CD14-positive monocyte (primary cell): ENCODE data around the gene DNAH1. TPM values are rescaled to one million over a fixed set of nuclear protein-coding genes. Genes with fewer than 3 reads are reported as not detected.
A peak's percentile ranks its signal among the peaks of the same experiment; 100 is the strongest.

Source experiments
- DNase-seq, 3 donors: peaks; one replicate each; pipeline ENCODE4 v3.0.0-alpha.2; 2011 to 2022
- H2AFZ ChIP-seq: 2 replicates; pipeline ENCODE4 v1.6.0; 2012; ENCODE audit warnings: mild to moderate bottlenecking, low read depth, low read length, inconsistent platforms; ENCODE audit not compliant: insufficient read depth, poor library complexity, severe bottlenecking
- H3K27ac ChIP-seq, 2 donors: 1 replicate in 1 of 2; 2 replicates in 1 of 2; pipeline ENCODE4 v1.5.1; 2012 to 2013; ENCODE audit warnings: low read length in 2 of 2, control low read depth in 1 of 2, inconsistent platforms in 1 of 2, low read depth in 1 of 2, mild to moderate bottlenecking in 1 of 2
- H3K27me3 ChIP-seq, 2 donors: one replicate each; pipeline versions ENCODE4 v1.6.0 to v1.6.1; 2011 to 2013; ENCODE audit warnings: low read length in 2 of 2; ENCODE audit not compliant: control insufficient read depth in 2 of 2, insufficient read depth in 2 of 2
- H3K36me3 ChIP-seq, 2 donors: replicated peaks in 1 of 2; 1 replicate in 1 of 2; 2 replicates in 1 of 2; pipeline versions ENCODE4 v1.5.1 to v1.6.1; 2012 to 2013; ENCODE audit warnings: low read length in 2 of 2, control low read depth in 1 of 2, inconsistent platforms in 1 of 2, mild to moderate bottlenecking in 1 of 2; ENCODE audit not compliant: insufficient read depth in 2 of 2, control insufficient read depth in 1 of 2
- H3K4me1 ChIP-seq, 2 donors: 1 replicate in 1 of 2; 2 replicates in 1 of 2; pipeline versions ENCODE4 v1.5.1 to v1.6.1; 2012 to 2013; ENCODE audit warnings: low read length in 2 of 2, control low read depth in 1 of 2, inconsistent platforms in 1 of 2, mild to moderate bottlenecking in 1 of 2, moderate library complexity in 1 of 2; ENCODE audit not compliant: insufficient read depth in 2 of 2, control insufficient read depth in 1 of 2
- H3K4me2 ChIP-seq: replicated peaks from 2 replicates; pipeline ENCODE3; 2012; ENCODE audit warnings: low read length, moderate library complexity, mild to moderate bottlenecking; ENCODE audit not compliant: poor library complexity, severe bottlenecking; ENCODE audit errors: extremely low read depth
- H3K4me3 ChIP-seq, 3 experiments: fragments of 200-600 bp in 1 of 3; sonication (generic) in 1 of 3; replicated peaks in 1 of 3; 1 replicate in 2 of 3; 2 replicates in 1 of 3; pipeline ENCODE4 v1.5.1; 2011 to 2013; ENCODE audit warnings: low read length in 3 of 3, mild to moderate bottlenecking in 3 of 3, control low read depth in 2 of 3, low read depth in 2 of 3, inconsistent platforms in 1 of 3, moderate library complexity in 1 of 3
- H3K79me2 ChIP-seq: 2 replicates; pipeline ENCODE4 v1.6.0; 2012; ENCODE audit warnings: mild to moderate bottlenecking, control low read depth, inconsistent platforms, low read length, moderate library complexity; ENCODE audit not compliant: insufficient read depth
- H3K9ac ChIP-seq: 2 replicates; pipeline ENCODE4 v1.6.0; 2017; ENCODE audit warnings: low read length, mild to moderate bottlenecking; ENCODE audit not compliant: insufficient read depth, poor library complexity, severe bottlenecking
- H3K9me3 ChIP-seq, 2 donors: replicated peaks in 1 of 2; 1 replicate in 1 of 2; 2 replicates in 1 of 2; pipeline versions ENCODE4 v1.5.1 to v1.6.1; 2012 to 2013; ENCODE audit warnings: low read length in 2 of 2, control low read depth in 1 of 2; ENCODE audit not compliant: control insufficient read depth in 1 of 2, insufficient read depth in 1 of 2
- H4K20me1 ChIP-seq: 2 replicates; pipeline ENCODE4 v1.6.0; 2012; ENCODE audit warnings: mild to moderate bottlenecking, low read length, control low read depth, moderate library complexity; ENCODE audit not compliant: insufficient read depth
- H3K27ac Mint-ChIP-seq, 7 donors: one replicate each; pipeline ENCODE4 v1.8.0; 2020; ENCODE audit warnings: mild to moderate bottlenecking in 7 of 7, mixed read lengths in 7 of 7, moderate library complexity in 6 of 7, inconsistent platforms in 2 of 7
- H3K27me3 Mint-ChIP-seq, 3 donors: one replicate each; pipeline ENCODE4 v1.8.0; 2021 to 2022; ENCODE audit warnings: low read depth in 3 of 3, mild to moderate bottlenecking in 3 of 3, mixed read lengths in 3 of 3, moderate library complexity in 3 of 3, inconsistent platforms in 1 of 3
- H3K36me3 Mint-ChIP-seq, 2 donors: one replicate each; pipeline ENCODE4 v1.8.0; 2020; ENCODE audit warnings: mixed read lengths in 2 of 2, inconsistent platforms in 1 of 2, mild to moderate bottlenecking in 1 of 2
- H3K4me1 Mint-ChIP-seq: one replicate; pipeline ENCODE4 v1.8.0; 2020; ENCODE audit warnings: mild to moderate bottlenecking, mixed read lengths
- H3K4me3 Mint-ChIP-seq, 2 donors: one replicate each; pipeline ENCODE4 v1.8.0; 2020; ENCODE audit warnings: mild to moderate bottlenecking in 2 of 2, mixed read lengths in 2 of 2, moderate library complexity in 1 of 2
- H3K9me3 Mint-ChIP-seq, 7 donors: one replicate each; pipeline ENCODE4 v1.8.0; 2020 to 2022; ENCODE audit warnings: mixed read lengths in 7 of 7, mild to moderate bottlenecking in 6 of 7, moderate library complexity in 6 of 7, inconsistent platforms in 2 of 7
- WGBS: methylation state at CpG from one replicate; pipeline ENCODE4 v1.1.5; 2013; ENCODE audit warnings: missing lambda C conversion rate; ENCODE audit not compliant: insufficient coverage; 5-methylcytosine and 5-hydroxymethylcytosine counted together
- intact Hi-C, 2 donors: fragments of 100-400 bp; cut with micrococcal nuclease; formaldehyde crosslinking; loops; one replicate each; pipeline versions ENCODE4 v1.15.0 to v1.15.1; 2023
- polyA plus RNA-seq, 3 donors: library from polyadenylated mRNA; depleted of rRNA in 1 of 3; unstranded in 2 of 3; stranded (reverse) in 1 of 3; fragments of 300-500 nt in 2 of 3; fragments of >200 nt in 1 of 3; fragmentation: Illumina TruSeq in 2 of 3; gene quantifications; 1 replicate in 2 of 3; 2 replicates in 1 of 3; pipeline ENCODE4 v1.2.3, GENCODE V29; 2012 to 2021
- TF ChIP-seq, protein P1 (sequence below): fragments of 200-600 bp; IDR thresholded peaks from one replicate; pipeline ENCODE4 v1.8.0; 2022; ENCODE audit warnings: antibody characterized with exemption, mild to moderate bottlenecking

Gene DNAH1
- polyA plus RNA-seq, 3 donors = 0.15 to 47.0 (median 0.25) TPM

DNA sequence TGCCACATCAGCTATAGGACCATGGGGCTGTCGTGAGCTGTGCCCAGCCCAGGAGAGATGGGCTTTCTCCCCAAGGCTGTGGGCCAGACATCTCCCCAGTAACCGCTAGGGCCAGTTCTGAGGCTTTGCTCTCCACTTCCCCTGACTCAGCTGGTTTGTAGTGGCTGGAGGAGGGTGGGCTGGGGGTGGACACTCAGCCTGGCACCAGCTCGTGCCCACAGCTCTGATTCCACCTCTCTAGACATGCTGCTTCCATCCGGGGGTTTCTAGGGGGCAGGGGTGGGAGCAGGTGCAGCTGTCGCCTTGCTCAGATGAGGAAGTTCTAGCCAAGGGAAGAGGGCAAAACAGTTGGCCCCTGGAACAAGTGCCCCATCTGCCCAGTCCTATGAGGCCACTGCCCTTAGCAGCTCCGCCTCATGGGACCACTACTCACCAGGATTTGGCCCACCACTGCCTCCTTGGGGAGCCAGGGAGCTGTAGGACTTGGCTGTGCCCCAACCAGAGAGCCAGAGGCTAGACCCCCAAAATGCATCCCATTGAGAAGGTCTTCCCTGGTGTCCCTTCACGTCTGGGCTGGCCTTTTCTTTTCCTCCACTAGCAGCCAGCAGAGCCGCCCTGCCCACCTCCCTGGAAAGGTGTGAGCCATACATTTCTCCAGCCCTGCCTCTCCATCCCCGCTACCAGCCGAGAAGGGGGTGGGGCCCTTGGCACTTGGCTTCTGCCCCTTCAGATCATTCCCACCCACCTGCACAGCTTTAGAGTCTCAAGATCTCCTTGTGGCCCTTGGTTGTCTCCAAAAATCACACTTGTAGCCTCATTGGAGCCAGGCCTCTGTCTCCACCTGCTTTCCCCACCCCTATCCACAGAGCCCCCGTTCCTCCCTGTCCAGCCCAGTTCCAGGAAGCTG, 18.6 kb upstream of the DNAH1 start:
- H3K27me3 Mint-ChIP-seq = peaks cover 12 to 23% (median 14%) of the 10 kb centered on the region in 3 donors
- peaks cover 12 to 15% of the 10 kb centered on the region in 2 donors for H3K4me1 ChIP-seq
- peaks cover 16 to 49% of the 10 kb centered on the region in 2 donors for H3K36me3 ChIP-seq
- no peaks in the 10 kb centered on the region for H3K9me3 Mint-ChIP-seq
- no peaks in the 10 kb centered on the region for H3K9me3 ChIP-seq
- no peak overlapping the region for H3K9ac ChIP-seq
- H3K27ac ChIP-seq = no peak overlapping the region
- intact Hi-C loops = no loop called here
- WGBS = 44% methylated on average over 7 of the region's 11 CpGs
- no peaks in the 10 kb centered on the region for H3K79me2 ChIP-seq
- peaks cover 55% of the 10 kb centered on the region for H4K20me1 ChIP-seq
- no peak for DNase-seq
- TF ChIP-seq, protein P1, sequence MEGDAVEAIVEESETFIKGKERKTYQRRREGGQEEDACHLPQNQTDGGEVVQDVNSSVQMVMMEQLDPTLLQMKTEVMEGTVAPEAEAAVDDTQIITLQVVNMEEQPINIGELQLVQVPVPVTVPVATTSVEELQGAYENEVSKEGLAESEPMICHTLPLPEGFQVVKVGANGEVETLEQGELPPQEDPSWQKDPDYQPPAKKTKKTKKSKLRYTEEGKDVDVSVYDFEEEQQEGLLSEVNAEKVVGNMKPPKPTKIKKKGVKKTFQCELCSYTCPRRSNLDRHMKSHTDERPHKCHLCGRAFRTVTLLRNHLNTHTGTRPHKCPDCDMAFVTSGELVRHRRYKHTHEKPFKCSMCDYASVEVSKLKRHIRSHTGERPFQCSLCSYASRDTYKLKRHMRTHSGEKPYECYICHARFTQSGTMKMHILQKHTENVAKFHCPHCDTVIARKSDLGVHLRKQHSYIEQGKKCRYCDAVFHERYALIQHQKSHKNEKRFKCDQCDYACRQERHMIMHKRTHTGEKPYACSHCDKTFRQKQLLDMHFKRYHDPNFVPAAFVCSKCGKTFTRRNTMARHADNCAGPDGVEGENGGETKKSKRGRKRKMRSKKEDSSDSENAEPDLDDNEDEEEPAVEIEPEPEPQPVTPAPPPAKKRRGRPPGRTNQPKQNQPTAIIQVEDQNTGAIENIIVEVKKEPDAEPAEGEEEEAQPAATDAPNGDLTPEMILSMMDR = no peak
- peaks cover 0 to 10% of the 10 kb centered on the region in 2 donors for H3K27me3 ChIP-seq
- H3K36me3 Mint-ChIP-seq = peaks cover 41 to 50% of the 10 kb centered on the region in 2 donors
- H3K4me3 Mint-ChIP-seq = peak overlapping the region in 1 of 2 donors; percentile 28
- H3K4me1 Mint-ChIP-seq = peaks cover 24% of the 10 kb centered on the region
- H2AFZ ChIP-seq = no peak overlapping the region
- H3K4me3 ChIP-seq = no peak overlapping the region
- no peak overlapping the region for H3K4me2 ChIP-seq
- H3K27ac Mint-ChIP-seq = peak overlapping the region in 3 of 7 donors; percentile 22 to 45 (median 24)

DNA sequence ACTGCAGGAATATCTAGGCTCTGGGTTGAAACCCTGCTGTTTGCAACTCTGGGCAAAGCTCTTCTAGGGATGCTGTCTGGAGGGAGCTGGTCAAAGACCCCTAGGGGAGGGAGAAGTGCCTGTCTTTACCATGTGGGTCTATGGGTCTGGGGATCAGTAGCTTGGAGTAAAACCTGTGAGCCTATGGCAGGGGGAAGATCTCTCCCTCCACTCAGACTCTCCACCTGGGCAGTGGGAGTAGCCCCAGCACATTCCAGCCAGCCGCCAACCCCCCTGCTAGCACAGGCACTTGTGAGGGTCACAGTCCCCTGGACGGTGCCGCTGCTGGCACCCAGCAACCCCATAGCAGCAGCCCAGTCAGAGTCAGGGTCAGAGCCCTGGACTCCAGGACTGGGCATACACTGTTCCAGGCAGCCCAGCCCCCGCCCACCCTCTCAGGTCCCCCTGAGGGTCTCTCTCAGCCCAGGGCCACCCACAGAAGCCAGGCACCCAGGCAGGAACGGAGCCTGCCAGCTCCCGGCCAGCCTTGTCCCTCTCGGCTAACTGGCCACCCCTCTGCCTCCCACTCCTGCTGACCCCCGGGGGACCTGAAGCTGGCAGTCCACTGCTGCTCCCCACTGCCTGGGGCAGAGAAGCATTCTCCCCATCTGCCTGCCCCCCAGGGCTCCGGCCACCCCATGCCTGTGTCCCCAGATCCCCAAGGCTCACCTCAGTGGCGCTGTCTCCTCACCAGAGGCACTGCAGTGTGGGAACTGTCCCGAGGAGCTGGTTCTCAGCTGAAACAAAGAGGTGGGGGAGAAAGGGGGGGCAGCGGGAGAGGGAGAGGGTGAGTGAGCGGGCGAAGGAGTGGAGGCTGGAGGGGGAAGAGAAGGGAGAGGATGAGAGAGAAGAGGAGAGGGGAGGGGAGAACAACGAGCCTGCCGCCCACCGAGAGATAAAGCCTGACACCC, 17.7 kb upstream of the DNAH1 start:
- Histone ChIP-seq H3K36me3 (peaks cover 7 to 40% of the 10 kb centered on the region in 2 donors), H3K9ac (no peak overlapping the region), H3K27me3 (peaks cover 0 to 10% of the 10 kb centered on the region in 2 donors), H4K20me1 (peaks cover 53% of the 10 kb centered on the region), H3K27ac (no peak overlapping the region), H3K9me3 (no peaks in the 10 kb centered on the region), H3K4me1 (peaks cover 12 to 15% of the 10 kb centered on the region in 2 donors), H3K4me3 (no peak overlapping the region), H2AFZ (no peak overlapping the region), H3K4me2 (no peak overlapping the region), H3K79me2 (no peaks in the 10 kb centered on the region)
- intact Hi-C loops = no loop called here
- no peak for DNase-seq
- Mint-ChIP-seq H3K9me3 (no peaks in the 10 kb centered on the region), H3K4me3 (no peak overlapping the region), H3K36me3 (peaks cover 32 to 46% of the 10 kb centered on the region in 2 donors), H3K27me3 (peaks cover 12 to 23% (median 14%) of the 10 kb centered on the region in 3 donors), H3K4me1 (peaks cover 24% of the 10 kb centered on the region), H3K27ac (peak overlapping the region in 1 of 7 donors; percentile 24)
- 47% methylated on average over 15 of the region's 17 CpGs for WGBS
- TF ChIP-seq, protein P1 = no peak
